ENCODE data around the gene HOXB6. TPM values are rescaled to one million over a fixed set of nuclear protein-coding genes. Genes with fewer than 3 reads are reported as not detected.

The HOXB6 gene
- polyA plus RNA-seq (2013, experiment 1 of 2): 1.0 TPM
- 1.8 TPM for polyA plus RNA-seq (2013, experiment 2 of 2)

DNA sequence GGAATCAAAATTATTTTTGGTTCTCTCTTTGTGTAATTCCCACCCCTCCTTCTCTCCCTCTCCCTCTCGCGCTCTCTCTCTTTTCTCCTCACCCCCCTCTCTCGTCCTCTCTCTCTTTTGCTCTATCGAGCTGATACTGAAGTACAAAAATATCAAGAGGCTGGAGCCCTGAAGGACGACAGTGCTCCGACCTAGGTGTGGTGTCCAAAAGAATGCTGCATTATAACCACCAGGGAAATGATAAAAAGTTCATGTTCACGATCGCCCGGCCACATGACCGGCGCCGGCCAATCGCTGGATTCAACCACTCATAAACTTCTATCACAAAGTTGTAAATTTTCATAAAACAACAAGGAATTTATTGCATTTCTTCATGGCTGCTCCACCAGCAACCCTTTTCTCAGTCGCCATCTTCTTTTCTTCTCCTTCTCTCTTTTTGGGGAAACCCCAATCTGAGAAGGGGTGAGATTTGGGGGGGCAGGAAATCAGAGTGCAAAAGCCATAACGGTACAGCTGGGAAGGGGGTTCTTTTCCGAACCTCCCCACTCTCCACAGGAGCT is at the start of gene HOXB6:
Gene HOXB6, minus strand, starts transcription at position 217 of the 560 bp plus-strand sequence. CDS start 6,836 bp downstream, outside the sequence.
- H3K27ac ChIP-seq (ENCODE audit: low read depth, low read length): no peak within 1 kb of the TSS
- 9% methylated on average over 13 of the region's 16 CpGs for WGBS
- H3K9me3 ChIP-seq (ENCODE audit: insufficient read depth, low read depth, low read length): no peaks in the 10 kb centered on the region
- H3K4me1 ChIP-seq (ENCODE audit: insufficient read depth, low read length): no peaks in the 10 kb centered on the region; the same call in 1 of the 2 replicates
- no peak within 1 kb of the TSS for H3K9ac ChIP-seq (ENCODE audit: low read depth, low read length)
- H3K27me3 ChIP-seq (ENCODE audit: insufficient read depth, low read length): peaks cover 100% of the 10 kb centered on the region
- H3K36me3 ChIP-seq (ENCODE audit: insufficient read depth, low read length): no peaks in the 10 kb centered on the region
- H3K4me3 ChIP-seq (ENCODE audit: low read length): no peak within 1 kb of the TSS

DNA sequence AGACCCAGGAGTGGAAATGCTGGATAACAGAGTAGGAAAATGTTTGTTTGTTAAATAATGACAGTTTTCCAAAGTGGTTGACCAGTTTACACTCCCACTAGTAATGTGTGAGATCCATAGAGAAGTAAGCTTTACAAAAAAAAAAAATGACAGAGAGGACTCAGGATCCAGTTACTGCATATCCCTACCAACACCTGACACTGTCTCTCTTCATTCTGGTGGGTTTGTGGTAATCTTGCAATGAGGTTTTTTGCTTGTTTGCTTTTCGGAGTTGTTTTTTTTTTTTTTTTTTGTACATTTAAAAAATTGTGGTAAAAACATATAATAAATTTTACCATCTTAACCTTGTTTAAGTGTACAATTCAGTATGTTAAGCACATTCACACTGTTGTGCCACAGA is 45.0 kb upstream of the HOXB6 start:
- peaks cover 84% of the 10 kb centered on the region for H3K27me3 ChIP-seq (ENCODE audit: insufficient read depth, low read length)
- WGBS: no CpG with 5 or more reads among the region's 1 CpG
- H3K4me3 ChIP-seq (ENCODE audit: low read length): no peak overlapping the region
- H3K36me3 ChIP-seq (ENCODE audit: insufficient read depth, low read length): no peaks in the 10 kb centered on the region
- H3K4me1 ChIP-seq (ENCODE audit: insufficient read depth, low read length): 0 out of 2 replicates have a peak, but pooled peaks cover 5% of the 10 kb centered on the region
- H3K9ac ChIP-seq (ENCODE audit: low read depth, low read length): no peak overlapping the region
- H3K9me3 ChIP-seq (ENCODE audit: insufficient read depth, low read depth, low read length): no peaks in the 10 kb centered on the region
- no peak overlapping the region for H3K27ac ChIP-seq (ENCODE audit: low read depth, low read length)

DNA sequence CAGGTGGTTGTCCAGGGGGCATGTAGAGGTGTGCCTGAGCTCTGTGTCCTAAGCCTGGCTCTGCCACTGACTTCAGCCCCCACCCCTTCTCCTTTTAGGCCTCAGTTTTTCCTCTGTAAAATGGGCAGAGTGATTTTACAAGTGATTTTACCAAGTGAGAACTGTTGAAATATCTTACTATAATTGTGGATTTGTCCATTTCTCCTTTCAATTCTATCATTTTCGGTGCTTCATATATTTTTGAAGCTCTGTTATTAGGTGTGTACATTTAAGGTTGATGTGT is 43.1 kb upstream of the HOXB6 start:
- Histone ChIP-seq H3K27ac (ENCODE audit: low read depth, low read length) (no peak overlapping the region), H3K4me1 (ENCODE audit: insufficient read depth, low read length) (peaks cover 5% of the 10 kb centered on the region; the same call in 1 of the 2 replicates), H3K36me3 (ENCODE audit: insufficient read depth, low read length) (no peaks in the 10 kb centered on the region), H3K9ac (ENCODE audit: low read depth, low read length) (no peak overlapping the region), H3K4me3 (ENCODE audit: low read length) (no peak overlapping the region), H3K27me3 (ENCODE audit: insufficient read depth, low read length) (peaks cover 95% of the 10 kb centered on the region), H3K9me3 (ENCODE audit: insufficient read depth, low read depth, low read length) (no peaks in the 10 kb centered on the region)
- 88% methylated on average over 1 of the region's 1 CpG for WGBS

DNA sequence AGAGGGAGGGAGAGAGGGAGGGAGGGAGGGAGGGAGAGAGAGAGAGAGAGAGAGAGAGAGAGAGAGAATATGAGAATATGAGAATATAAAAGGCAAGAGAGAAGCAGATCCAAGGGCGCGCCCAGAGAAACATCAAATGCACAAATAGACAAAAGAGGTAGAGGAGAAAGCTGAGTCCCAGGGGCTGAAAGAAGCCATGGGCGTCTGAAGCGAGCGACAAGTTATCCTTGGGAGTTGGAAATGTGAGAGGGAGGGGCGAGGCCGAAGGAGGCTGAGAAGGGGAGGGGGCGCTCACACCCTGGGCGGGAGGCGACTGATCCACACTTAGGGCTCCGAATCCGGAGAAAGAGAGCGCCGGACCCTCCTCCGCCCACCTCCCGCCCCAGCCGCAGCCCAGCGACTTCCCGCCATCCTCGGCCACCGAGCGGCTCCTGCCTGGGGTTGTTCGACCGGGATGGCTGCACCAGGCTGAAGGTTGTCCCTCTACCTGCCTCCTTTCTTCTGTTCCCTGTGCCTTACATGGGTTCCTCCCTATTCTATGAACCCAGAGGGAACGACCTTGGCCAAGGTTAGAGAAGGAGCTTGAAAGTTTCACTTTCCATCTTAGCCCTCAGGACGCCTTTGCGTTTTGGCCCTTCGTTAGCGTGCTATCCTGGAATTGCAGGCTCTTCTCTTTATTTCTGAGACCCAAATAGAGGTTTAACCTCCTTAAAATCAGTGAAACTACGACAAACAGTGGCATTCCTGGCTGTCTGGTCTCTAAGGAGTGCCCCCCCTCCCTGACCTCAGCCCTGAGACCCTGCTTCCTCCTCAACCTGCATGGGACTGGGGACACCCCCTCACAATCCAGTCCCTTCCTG is 42.5 kb upstream of the HOXB6 start:
- Histone ChIP-seq H3K9me3 (ENCODE audit: insufficient read depth, low read depth, low read length) (no peaks in the 10 kb centered on the region), H3K27ac (ENCODE audit: low read depth, low read length) (no peak overlapping the region), H3K27me3 (ENCODE audit: insufficient read depth, low read length) (peaks cover 95% of the 10 kb centered on the region), H3K9ac (ENCODE audit: low read depth, low read length) (no peak overlapping the region), H3K36me3 (ENCODE audit: insufficient read depth, low read length) (no peaks in the 10 kb centered on the region), H3K4me1 (ENCODE audit: insufficient read depth, low read length) (peaks cover 5% of the 10 kb centered on the region; the same call in 1 of the 2 replicates), H3K4me3 (ENCODE audit: low read length) (peak overlapping the region; percentile 37)
- under 1% methylated on average over 30 of the region's 30 CpGs for WGBS

DNA sequence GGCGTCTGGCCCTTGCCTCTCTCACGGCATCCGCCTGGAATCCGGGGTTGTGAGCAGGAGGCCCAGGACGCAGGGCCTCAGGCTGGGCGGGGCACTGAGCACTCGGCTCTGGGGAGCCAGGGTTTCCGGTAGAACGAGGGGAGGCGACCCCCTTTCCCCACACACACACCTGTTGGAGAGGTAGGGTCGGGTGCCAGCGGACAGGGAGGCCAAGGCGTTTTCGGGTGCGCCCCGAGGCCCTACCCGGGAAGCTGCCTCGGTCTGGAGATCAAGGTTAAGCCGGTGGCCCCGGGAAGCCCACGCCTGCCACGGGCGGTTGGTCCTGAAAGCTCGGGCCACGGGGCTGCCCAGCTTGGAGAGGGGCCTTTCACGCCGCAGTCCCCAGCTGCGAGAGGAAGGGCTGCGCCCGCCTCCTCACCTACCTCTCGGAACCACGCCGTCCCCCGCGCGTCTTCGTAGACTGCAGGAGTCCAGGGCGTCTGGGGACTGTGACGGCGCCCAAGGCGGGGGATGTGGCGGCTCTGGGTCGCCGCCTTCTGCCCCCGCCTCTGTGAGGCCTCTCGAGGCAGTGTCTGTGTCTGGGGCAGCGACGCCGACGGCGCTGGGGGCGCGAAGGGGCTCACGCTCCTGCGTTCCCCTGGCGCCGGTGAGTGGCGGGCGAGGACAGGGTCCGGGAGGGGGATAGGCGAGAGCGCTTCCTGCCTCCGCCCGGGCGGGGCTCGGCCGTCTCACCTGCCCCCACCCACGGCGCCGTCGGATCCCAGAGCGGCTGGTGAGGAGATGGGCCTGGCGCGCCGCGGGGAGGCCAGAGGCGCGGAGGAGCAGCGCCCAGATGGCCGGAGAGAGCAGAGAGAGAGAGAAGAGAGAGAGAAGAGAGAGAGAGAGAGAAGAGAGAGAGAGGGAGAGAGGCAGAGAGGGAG is 41.7 kb upstream of the HOXB6 start:
- Histone ChIP-seq H3K4me1 (ENCODE audit: insufficient read depth, low read length) (peaks cover 5% of the 10 kb centered on the region; the same call in 1 of the 2 replicates), H3K27ac (ENCODE audit: low read depth, low read length) (no peak overlapping the region), H3K9me3 (ENCODE audit: insufficient read depth, low read depth, low read length) (no peaks in the 10 kb centered on the region), H3K27me3 (ENCODE audit: insufficient read depth, low read length) (peaks cover 95% of the 10 kb centered on the region), H3K4me3 (ENCODE audit: low read length) (peak overlapping the region; percentile 37), H3K36me3 (ENCODE audit: insufficient read depth, low read length) (no peaks in the 10 kb centered on the region), H3K9ac (ENCODE audit: low read depth, low read length) (no peak overlapping the region)
- 1% methylated on average over 79 of the region's 80 CpGs for WGBS

- no peaks in the 10 kb centered on the region for H3K9me3 ChIP-seq (ENCODE audit: insufficient read depth, low read depth, low read length)
- no peak overlapping the region for H3K9ac ChIP-seq (ENCODE audit: low read depth, low read length)
- peaks cover 5% of the 10 kb centered on the region; the same call in 1 of the 2 replicates for H3K4me1 ChIP-seq (ENCODE audit: insufficient read depth, low read length)
- H3K27me3 ChIP-seq (ENCODE audit: insufficient read depth, low read length): peaks cover 98% of the 10 kb centered on the region
- WGBS: 22% methylated on average over 14 of the region's 14 CpGs
- peak overlapping the region; percentile 37; the same call in 1 of the 2 replicates for H3K4me3 ChIP-seq (ENCODE audit: low read length)
- no peaks in the 10 kb centered on the region for H3K36me3 ChIP-seq (ENCODE audit: insufficient read depth, low read length)
- H3K27ac ChIP-seq (ENCODE audit: low read depth, low read length): no peak overlapping the region
Measured at GRCh38 chr17:48645639-48646182, 40.9 kb upstream of the HOXB6 start.

- Histone ChIP-seq H3K4me3 (ENCODE audit: low read length) (no peak overlapping the region), H3K36me3 (ENCODE audit: insufficient read depth, low read length) (no peaks in the 10 kb centered on the region), H3K9ac (ENCODE audit: low read depth, low read length) (no peak overlapping the region), H3K9me3 (ENCODE audit: insufficient read depth, low read depth, low read length) (no peaks in the 10 kb centered on the region), H3K4me1 (ENCODE audit: insufficient read depth, low read length) (peaks cover 5% of the 10 kb centered on the region; the same call in 1 of the 2 replicates), H3K27me3 (ENCODE audit: insufficient read depth, low read length) (peaks cover 100% of the 10 kb centered on the region), H3K27ac (ENCODE audit: low read depth, low read length) (no peak overlapping the region)
- 42% methylated on average over 6 of the region's 6 CpGs for WGBS
Measured at GRCh38 chr17:48644910-48645557, 40.2 kb upstream of the HOXB6 start.

GRCh38 chr17:48644159-48644558 is 39.4 kb upstream of the HOXB6 start:
- Histone ChIP-seq H3K4me1 (ENCODE audit: insufficient read depth, low read length) (peaks cover 5% of the 10 kb centered on the region; the same call in 1 of the 2 replicates), H3K9me3 (ENCODE audit: insufficient read depth, low read depth, low read length) (no peaks in the 10 kb centered on the region), H3K4me3 (ENCODE audit: low read length) (no peak overlapping the region), H3K27me3 (ENCODE audit: insufficient read depth, low read length) (peaks cover 100% of the 10 kb centered on the region), H3K9ac (ENCODE audit: low read depth, low read length) (no peak overlapping the region), H3K27ac (ENCODE audit: low read depth, low read length) (no peak overlapping the region), H3K36me3 (ENCODE audit: insufficient read depth, low read length) (no peaks in the 10 kb centered on the region)
- WGBS: 60% methylated on average over 1 of the region's 1 CpG

- no peaks in the 10 kb centered on the region for H3K36me3 ChIP-seq (ENCODE audit: insufficient read depth, low read length)
- H3K4me1 ChIP-seq (ENCODE audit: insufficient read depth, low read length): peaks cover 5% of the 10 kb centered on the region; the same call in 1 of the 2 replicates
- no peak overlapping the region for H3K4me3 ChIP-seq (ENCODE audit: low read length)
- no peaks in the 10 kb centered on the region for H3K9me3 ChIP-seq (ENCODE audit: insufficient read depth, low read depth, low read length)
- no peak overlapping the region for H3K27ac ChIP-seq (ENCODE audit: low read depth, low read length)
- H3K27me3 ChIP-seq (ENCODE audit: insufficient read depth, low read length): peaks cover 100% of the 10 kb centered on the region
- H3K9ac ChIP-seq (ENCODE audit: low read depth, low read length): no peak overlapping the region
Measured at GRCh38 chr17:48643697-48644012, 38.9 kb upstream of the HOXB6 start.

DNA sequence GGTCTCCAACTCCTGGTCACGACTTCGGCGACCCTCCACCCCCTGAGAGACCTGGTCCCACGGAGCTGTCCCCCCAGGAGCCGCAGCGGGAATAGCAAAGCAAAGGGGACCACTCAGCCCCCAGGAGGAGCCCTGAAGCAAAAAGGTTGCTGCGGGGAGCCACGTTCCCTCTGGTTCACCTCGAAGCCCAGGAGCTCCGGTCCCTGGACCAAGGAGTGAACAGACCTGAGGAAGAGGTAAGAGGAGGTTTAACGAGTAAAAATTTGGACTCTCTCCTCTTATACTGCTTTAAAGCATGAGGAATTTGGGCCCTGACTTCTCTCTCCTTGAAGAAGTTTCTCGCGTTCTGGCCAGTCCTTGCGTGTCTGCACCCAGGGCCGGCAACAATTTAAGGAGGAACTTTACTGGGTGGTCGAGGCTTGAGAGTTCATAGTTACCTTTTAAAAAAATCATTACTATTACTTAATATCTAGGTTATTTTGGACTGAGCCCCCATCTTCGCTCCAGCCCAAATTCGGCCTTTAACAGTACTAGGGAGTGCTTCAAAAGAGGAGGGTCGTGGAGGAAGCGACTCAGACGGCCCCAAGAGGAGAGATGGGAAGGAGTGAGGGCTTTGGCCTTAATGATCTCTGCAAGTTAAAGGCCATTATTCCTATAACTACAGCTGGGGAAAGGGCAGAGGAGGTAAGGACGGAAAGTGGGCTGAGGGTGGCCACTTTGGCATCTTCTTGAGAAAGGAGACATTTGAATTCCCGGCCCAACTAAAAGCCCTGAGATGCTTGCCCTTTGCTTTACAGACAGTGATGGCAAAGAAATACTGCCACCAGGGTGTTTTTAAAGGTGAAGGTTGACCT is 38.3 kb upstream of the HOXB6 start:
- no peak overlapping the region for H3K27ac ChIP-seq (ENCODE audit: low read depth, low read length)
- no peaks in the 10 kb centered on the region for H3K36me3 ChIP-seq (ENCODE audit: insufficient read depth, low read length)
- H3K4me1 ChIP-seq (ENCODE audit: insufficient read depth, low read length): peaks cover 5% of the 10 kb centered on the region; the same call in 1 of the 2 replicates
- H3K4me3 ChIP-seq (ENCODE audit: low read length): no peak overlapping the region
- H3K27me3 ChIP-seq (ENCODE audit: insufficient read depth, low read length): peaks cover 100% of the 10 kb centered on the region
- H3K9ac ChIP-seq (ENCODE audit: low read depth, low read length): no peak overlapping the region
- WGBS: 18% methylated on average over 21 of the region's 23 CpGs
- no peaks in the 10 kb centered on the region for H3K9me3 ChIP-seq (ENCODE audit: insufficient read depth, low read depth, low read length)
